Activated T-cell treated with anti-CD3 and anti-CD28 coated beads, Interleukin-2, amount 50 U/mL, for 72 hours (primary cell): ENCODE data around the gene KIF26B. TPM values are rescaled to one million over a fixed set of nuclear protein-coding genes. Genes with fewer than 3 reads are reported as not detected.

ENCODE experiments used
- ATAC-seq, 2 donors: fragments of 150-1000 bp; cut with Tn5 transposase; replicated peaks in 1 of 2; 2 replicates each; pipeline ENCODE4 v1.10.0; 2021; ENCODE audit warnings: moderate library complexity in 2 of 2, mild to moderate bottlenecking in 1 of 2
- DNase-seq, 2 donors: peaks; one replicate each; pipeline ENCODE4 v3.0.0; 2021 to 2022; ENCODE audit warnings: mixed read lengths in 1 of 2
- H3K27ac Mint-ChIP-seq: one replicate; pipeline ENCODE4 v1.8.0; 2022; ENCODE audit warnings: mild to moderate bottlenecking, moderate library complexity, mixed read lengths
- H3K27me3 Mint-ChIP-seq: one replicate; pipeline ENCODE4 v1.8.0; 2022; ENCODE audit warnings: low read depth, mixed read lengths
- H3K36me3 Mint-ChIP-seq, 2 donors: one replicate each; pipeline ENCODE4 v1.8.0; 2022; ENCODE audit warnings: mixed read lengths in 2 of 2, mild to moderate bottlenecking in 1 of 2; ENCODE audit not compliant: insufficient read depth in 2 of 2
- H3K4me1 Mint-ChIP-seq: one replicate; pipeline ENCODE4 v1.8.0; 2022; ENCODE audit warnings: low read depth, mixed read lengths
- H3K4me3 Mint-ChIP-seq, 2 donors: one replicate each; pipeline ENCODE4 v1.8.0; 2022; ENCODE audit warnings: mild to moderate bottlenecking in 2 of 2, mixed read lengths in 2 of 2, moderate library complexity in 2 of 2
- H3K9me3 Mint-ChIP-seq, 2 donors: one replicate each; pipeline ENCODE4 v1.8.0; 2022; ENCODE audit warnings: mixed read lengths in 2 of 2
- total RNA-seq, 2 donors: library from RNA; stranded (reverse); gene quantifications; one replicate each; pipeline ENCODE4 v1.2.3, GENCODE V29; 2022

Gene KIF26B
- total RNA-seq, 2 donors from 2014 or later, result 0.25 to 0.34 TPM

GRCh38 chr1:245248231-245248731, 93.5 kb downstream of the KIF26B start:
- Mint-ChIP-seq H3K9me3 (peaks cover 0 to 2% of the 10 kb centered on the region in 2 donors), H3K4me1 (no peaks in the 10 kb centered on the region), H3K4me3 (no peak overlapping the region), H3K27me3 (no peaks in the 10 kb centered on the region), H3K27ac (no peak overlapping the region), H3K36me3 (no peaks in the 10 kb centered on the region)
- DNase-seq (no peak), ATAC-seq (no peak)

GRCh38 chr1:245255783-245256182, 101.0 kb downstream of the KIF26B start:
- H3K36me3 Mint-ChIP-seq, result no peaks in the 10 kb centered on the region
- no peaks in the 10 kb centered on the region for H3K27me3 Mint-ChIP-seq
- ATAC-seq (no peak), DNase-seq (no peak)
- H3K4me1 Mint-ChIP-seq, result no peaks in the 10 kb centered on the region
- no peak overlapping the region for H3K4me3 Mint-ChIP-seq
- no peak overlapping the region for H3K27ac Mint-ChIP-seq
- peaks cover 0 to 2% of the 10 kb centered on the region in 2 donors for H3K9me3 Mint-ChIP-seq

- H3K4me1 Mint-ChIP-seq, result no peaks in the 10 kb centered on the region
- no peak overlapping the region for H3K4me3 Mint-ChIP-seq
- DNase-seq (no peak), ATAC-seq (no peak)
- no peak overlapping the region for H3K27ac Mint-ChIP-seq
- H3K27me3 Mint-ChIP-seq, result no peaks in the 10 kb centered on the region
- H3K9me3 Mint-ChIP-seq, result peaks cover 0 to 3% of the 10 kb centered on the region in 2 donors
- no peaks in the 10 kb centered on the region for H3K36me3 Mint-ChIP-seq
These were observed 101.7 kb downstream of the KIF26B start for GRCh38 chr1:245256528-245256927.

GRCh38 chr1:245258271-245258920, 103.6 kb downstream of the KIF26B start:
- peaks cover 0 to 1% of the 10 kb centered on the region in 2 donors for H3K9me3 Mint-ChIP-seq
- H3K4me1 Mint-ChIP-seq, result no peaks in the 10 kb centered on the region
- no peak overlapping the region for H3K4me3 Mint-ChIP-seq
- no peak for ATAC-seq
- no peak for DNase-seq
- H3K27me3 Mint-ChIP-seq, result no peaks in the 10 kb centered on the region
- no peak overlapping the region for H3K27ac Mint-ChIP-seq
- H3K36me3 Mint-ChIP-seq, result no peaks in the 10 kb centered on the region

- no peak overlapping the region for H3K4me3 Mint-ChIP-seq
- H3K36me3 Mint-ChIP-seq, result no peaks in the 10 kb centered on the region
- peaks cover 2% of the 10 kb centered on the region for H3K27me3 Mint-ChIP-seq
- ATAC-seq, result no peak
- H3K9me3 Mint-ChIP-seq, result peaks cover 0 to 1% of the 10 kb centered on the region in 2 donors
- H3K27ac Mint-ChIP-seq, result no peak overlapping the region
- DNase-seq, result no peak
- no peaks in the 10 kb centered on the region for H3K4me1 Mint-ChIP-seq
These were observed 105.5 kb downstream of the KIF26B start for GRCh38 chr1:245260110-245260882.

GRCh38 chr1:245260883-245261282, 106.1 kb downstream of the KIF26B start:
- Mint-ChIP-seq H3K9me3 (peaks cover 0 to 1% of the 10 kb centered on the region in 2 donors), H3K27me3 (peaks cover 8% of the 10 kb centered on the region), H3K4me3 (no peak overlapping the region)

GRCh38 chr1:245261786-245262185, 107.0 kb downstream of the KIF26B start:
- Mint-ChIP-seq H3K4me1 (no peaks in the 10 kb centered on the region), H3K36me3 (no peaks in the 10 kb centered on the region), H3K9me3 (peaks cover 0 to 1% of the 10 kb centered on the region in 2 donors), H3K4me3 (no peak overlapping the region), H3K27ac (no peak overlapping the region), H3K27me3 (peaks cover 8% of the 10 kb centered on the region)
- DNase-seq, result no peak
- ATAC-seq, result no peak

More at GRCh38 chr1:245260883-245261282, 106.1 kb downstream of the KIF26B start:
- ATAC-seq (no peak), DNase-seq (no peak)
- Mint-ChIP-seq H3K36me3 (no peaks in the 10 kb centered on the region), H3K27ac (no peak overlapping the region), H3K4me1 (no peaks in the 10 kb centered on the region)

GRCh38 chr1:245263529-245264095, 108.8 kb downstream of the KIF26B start:
- Mint-ChIP-seq H3K4me3 (no peak overlapping the region), H3K27ac (no peak overlapping the region), H3K36me3 (no peaks in the 10 kb centered on the region), H3K4me1 (no peaks in the 10 kb centered on the region), H3K9me3 (peaks cover 0 to 1% of the 10 kb centered on the region in 2 donors), H3K27me3 (peaks cover 8% of the 10 kb centered on the region)
- no peak for ATAC-seq
- DNase-seq, result no peak

- Mint-ChIP-seq H3K9me3 (peaks cover 0 to 1% of the 10 kb centered on the region in 2 donors), H3K4me1 (no peaks in the 10 kb centered on the region), H3K27ac (no peak overlapping the region), H3K36me3 (no peaks in the 10 kb centered on the region), H3K4me3 (no peak overlapping the region), H3K27me3 (peaks cover 8% of the 10 kb centered on the region)
- ATAC-seq, result no peak
- DNase-seq, result no peak
These were observed 109.4 kb downstream of the KIF26B start for GRCh38 chr1:245264226-245264625.

GRCh38 chr1:245266105-245266504, 111.3 kb downstream of the KIF26B start:
- Mint-ChIP-seq H3K27ac (no peak overlapping the region), H3K9me3 (peaks cover 0 to 4% of the 10 kb centered on the region in 2 donors), H3K4me1 (no peaks in the 10 kb centered on the region), H3K27me3 (peaks cover 8% of the 10 kb centered on the region), H3K36me3 (no peaks in the 10 kb centered on the region), H3K4me3 (no peak overlapping the region)
- DNase-seq (no peak), ATAC-seq (no peak)

GRCh38 chr1:245270063-245270462, 115.3 kb downstream of the KIF26B start:
- ATAC-seq (no peak), DNase-seq (no peak)
- Mint-ChIP-seq H3K9me3 (peaks cover 0 to 3% of the 10 kb centered on the region in 2 donors), H3K27ac (no peak overlapping the region), H3K4me1 (no peaks in the 10 kb centered on the region), H3K36me3 (no peaks in the 10 kb centered on the region), H3K27me3 (peaks cover 22% of the 10 kb centered on the region), H3K4me3 (no peak overlapping the region)

- ATAC-seq (no peak), DNase-seq (no peak)
- H3K27me3 Mint-ChIP-seq, result peaks cover 18% of the 10 kb centered on the region
- no peak overlapping the region for H3K4me3 Mint-ChIP-seq
- peaks cover 0 to 3% of the 10 kb centered on the region in 2 donors for H3K9me3 Mint-ChIP-seq
- H3K27ac Mint-ChIP-seq, result no peak overlapping the region
- H3K4me1 Mint-ChIP-seq, result no peaks in the 10 kb centered on the region
- H3K36me3 Mint-ChIP-seq, result no peaks in the 10 kb centered on the region
These were observed 116.2 kb downstream of the KIF26B start for GRCh38 chr1:245270972-245271371.

- no peak for DNase-seq
- no peak for ATAC-seq
- H3K27me3 Mint-ChIP-seq, result peaks cover 18% of the 10 kb centered on the region
- H3K36me3 Mint-ChIP-seq, result no peaks in the 10 kb centered on the region
- no peak overlapping the region for H3K27ac Mint-ChIP-seq
- H3K4me1 Mint-ChIP-seq, result no peaks in the 10 kb centered on the region
- peaks cover 0 to 3% of the 10 kb centered on the region in 2 donors for H3K9me3 Mint-ChIP-seq
- H3K4me3 Mint-ChIP-seq, result no peak overlapping the region
These were observed 117.9 kb downstream of the KIF26B start for GRCh38 chr1:245272676-245273075.
